Gastrocnemius medialis (tissue), 4 donors: ENCODE results near the gene ITPR3. TPM values are rescaled to one million over a fixed set of nuclear protein-coding genes. Genes with fewer than 3 reads are reported as not detected.

Source experiments
- ATAC-seq, 2 donors: fragments of 150-250 bp; one replicate each; pipeline ENCODE4 v1.9.1; 2016
- DNase-seq, 2 donors: peaks; one replicate each; pipeline ENCODE4 v3.0.0-alpha.2; 2019
- H3K27ac ChIP-seq, 4 donors: fragments of 200-600 bp; sonication (generic); 1 replicate in 1 of 4; 2 replicates in 3 of 4; pipeline ENCODE4 v1.5.1; 2016 to 2018; ENCODE audit warnings: mild to moderate bottlenecking in 2 of 4, moderate library complexity in 1 of 4
- H3K27me3 ChIP-seq, 3 donors: fragments of 200-600 bp; sonication (generic) in 2 of 3; 1 replicate in 1 of 3; 2 replicates in 2 of 3; pipeline versions ENCODE4 v1.5.1 to v1.6.0; 2016 to 2019; ENCODE audit warnings: mild to moderate bottlenecking in 1 of 3, moderate library complexity in 1 of 3
- H3K36me3 ChIP-seq, 2 donors: fragments of 200-600 bp; sonication (generic) in 1 of 2; one replicate each; pipeline ENCODE4 v1.5.1; 2017 to 2018
- H3K4me1 ChIP-seq, 2 donors: fragments of 200-600 bp; sonication (generic) in 1 of 2; one replicate each; pipeline ENCODE4 v1.5.1; 2016 to 2017; ENCODE audit warnings: mild to moderate bottlenecking in 2 of 2
- H3K4me3 ChIP-seq, 4 donors: fragments of 200-600 bp; sonication (generic) in 3 of 4; 1 replicate in 1 of 4; 2 replicates in 3 of 4; pipeline ENCODE4 v1.5.1; 2016 to 2019; ENCODE audit warnings: mild to moderate bottlenecking in 2 of 4
- H3K9me3 ChIP-seq, 3 donors: fragments of 200-600 bp; sonication (generic) in 2 of 3; 1 replicate in 1 of 3; 2 replicates in 2 of 3; pipeline ENCODE4 v1.5.1; 2016 to 2019
- POLR2A ChIP-seq, 2 donors: fragments of 450-650 bp; IDR thresholded peaks; one replicate each; pipeline ENCODE4 v1.6.1; 2017; ENCODE audit warnings: antibody characterized with exemption in 2 of 2, mild to moderate bottlenecking in 2 of 2, moderate library complexity in 2 of 2
- in situ Hi-C, 4 donors: fragments of 200-750 bp; cut with MboI; loops; one replicate each; pipeline versions ENCODE4 v1.15.0 to v1.8.0; 2017; ENCODE audit warnings: low sequenced_read_pairs in 4 of 4
- intact Hi-C: fragments of 100-400 bp; cut with DNase I; formaldehyde crosslinking; loops from one replicate; pipeline ENCODE4 v1.15.1; 2023; ENCODE audit warnings: low total_unique reads
- total RNA-seq, 4 donors: library from RNA; depleted of rRNA; stranded (reverse); fragments of >200 nt; gene quantifications; one replicate each; pipeline versions ENCODE4 v1.1.0 to v1.2.3, GENCODE V29; 2016
- TF ChIP-seq, protein P1 (sequence below), 5 experiments: fragments of 450-650 bp in 3 of 5; fragments of 200-600 bp in 2 of 5; sonication (generic) in 2 of 5; IDR thresholded peaks in 4 of 5; conservative IDR thresholded peaks in 1 of 5; 1 replicate in 4 of 5; 2 replicates in 1 of 5; pipeline ENCODE4 v1.5.1; 2016 to 2019; ENCODE audit warnings: antibody characterized with exemption in 5 of 5, mild to moderate bottlenecking in 3 of 5, moderate library complexity in 3 of 5

The ITPR3 gene
- total RNA-seq, 4 donors from 2014 or later: 1.9 to 6.8 (median 4.2) TPM

DNA sequence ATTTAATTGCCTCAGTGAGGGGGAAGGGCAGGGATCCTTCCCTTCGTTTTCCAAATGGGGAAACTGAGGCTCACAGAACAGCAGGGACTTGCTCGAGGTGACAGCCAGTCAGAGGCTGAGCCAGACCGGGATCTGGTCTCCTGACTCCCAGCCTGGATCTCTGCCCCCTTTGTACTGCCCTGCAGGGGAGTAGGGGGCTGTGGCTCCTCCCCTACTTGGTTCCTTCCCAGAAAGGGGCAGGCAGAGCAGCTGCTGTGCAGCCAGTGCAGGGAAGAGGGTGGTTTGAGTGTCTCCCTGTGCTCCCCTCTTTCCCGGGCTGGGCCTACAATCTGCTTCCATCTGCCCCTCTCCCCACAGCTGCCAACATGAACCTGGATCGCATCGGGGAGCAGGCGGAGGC, 52.7 kb downstream of the ITPR3 start:
- intact Hi-C loops: no loop called here
- ATAC-seq: no peak
- H3K4me1 ChIP-seq: peaks cover 0 to 5% of the 10 kb centered on the region in 2 donors

DNA sequence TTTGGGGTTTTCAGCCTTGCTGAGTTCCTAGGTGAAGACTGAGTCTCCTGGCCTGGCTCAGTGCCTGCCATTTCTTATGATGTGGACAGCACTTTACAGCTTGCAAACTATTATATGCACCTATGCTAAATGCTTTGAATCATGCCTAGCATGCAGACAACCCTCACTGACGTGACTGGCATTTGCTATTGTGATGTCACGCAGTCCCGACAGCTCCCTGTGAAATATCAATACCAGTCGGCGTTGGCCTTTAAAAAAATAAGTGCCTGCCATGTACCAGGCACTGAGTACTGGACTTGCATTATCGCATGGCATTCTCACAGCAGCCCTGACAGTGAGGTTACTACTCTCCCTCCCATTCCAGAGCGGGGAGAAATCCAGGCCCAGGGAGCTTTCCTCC, 54.8 kb downstream of the ITPR3 start:
- Histone ChIP-seq H3K27ac (no peak overlapping the region), H3K27me3 (no peaks in the 10 kb centered on the region), H3K36me3 (no peaks in the 10 kb centered on the region), H3K4me1 (peaks cover 0 to 5% of the 10 kb centered on the region in 2 donors), H3K9me3 (no peaks in the 10 kb centered on the region), H3K4me3 (no peak overlapping the region)
- intact Hi-C loops: no loop called here
- in situ Hi-C loops: no loop called here
- no peak for ATAC-seq
- DNase-seq: no peak
- no peak for TF ChIP-seq POLR2A (IDR thresholded peaks at IDR 0.05)
- TF ChIP-seq, protein P1, sequence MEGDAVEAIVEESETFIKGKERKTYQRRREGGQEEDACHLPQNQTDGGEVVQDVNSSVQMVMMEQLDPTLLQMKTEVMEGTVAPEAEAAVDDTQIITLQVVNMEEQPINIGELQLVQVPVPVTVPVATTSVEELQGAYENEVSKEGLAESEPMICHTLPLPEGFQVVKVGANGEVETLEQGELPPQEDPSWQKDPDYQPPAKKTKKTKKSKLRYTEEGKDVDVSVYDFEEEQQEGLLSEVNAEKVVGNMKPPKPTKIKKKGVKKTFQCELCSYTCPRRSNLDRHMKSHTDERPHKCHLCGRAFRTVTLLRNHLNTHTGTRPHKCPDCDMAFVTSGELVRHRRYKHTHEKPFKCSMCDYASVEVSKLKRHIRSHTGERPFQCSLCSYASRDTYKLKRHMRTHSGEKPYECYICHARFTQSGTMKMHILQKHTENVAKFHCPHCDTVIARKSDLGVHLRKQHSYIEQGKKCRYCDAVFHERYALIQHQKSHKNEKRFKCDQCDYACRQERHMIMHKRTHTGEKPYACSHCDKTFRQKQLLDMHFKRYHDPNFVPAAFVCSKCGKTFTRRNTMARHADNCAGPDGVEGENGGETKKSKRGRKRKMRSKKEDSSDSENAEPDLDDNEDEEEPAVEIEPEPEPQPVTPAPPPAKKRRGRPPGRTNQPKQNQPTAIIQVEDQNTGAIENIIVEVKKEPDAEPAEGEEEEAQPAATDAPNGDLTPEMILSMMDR (IDR thresholded peaks at IDR 0.05 in 4 of 5, conservative IDR thresholded peaks at IDR 0.05 in 1 of 5): no peak

More for the DNA sequence above, 52.7 kb downstream of the ITPR3 start:
- TF ChIP-seq, protein P1 (IDR thresholded peaks at IDR 0.05 in 4 of 5, conservative IDR thresholded peaks at IDR 0.05 in 1 of 5): no peak
- no peak for TF ChIP-seq POLR2A (IDR thresholded peaks at IDR 0.05)
- Histone ChIP-seq H3K27ac (no peak overlapping the region), H3K27me3 (no peaks in the 10 kb centered on the region), H3K36me3 (no peaks in the 10 kb centered on the region), H3K4me3 (no peak overlapping the region), H3K9me3 (no peaks in the 10 kb centered on the region)
- in situ Hi-C loops: loop anchor here in 1 of 4 donors (5.0 kb wide), 1 partner anchor 87 kb away; no protein-coding TSS in a partner anchor
- DNase-seq: no peak

DNA sequence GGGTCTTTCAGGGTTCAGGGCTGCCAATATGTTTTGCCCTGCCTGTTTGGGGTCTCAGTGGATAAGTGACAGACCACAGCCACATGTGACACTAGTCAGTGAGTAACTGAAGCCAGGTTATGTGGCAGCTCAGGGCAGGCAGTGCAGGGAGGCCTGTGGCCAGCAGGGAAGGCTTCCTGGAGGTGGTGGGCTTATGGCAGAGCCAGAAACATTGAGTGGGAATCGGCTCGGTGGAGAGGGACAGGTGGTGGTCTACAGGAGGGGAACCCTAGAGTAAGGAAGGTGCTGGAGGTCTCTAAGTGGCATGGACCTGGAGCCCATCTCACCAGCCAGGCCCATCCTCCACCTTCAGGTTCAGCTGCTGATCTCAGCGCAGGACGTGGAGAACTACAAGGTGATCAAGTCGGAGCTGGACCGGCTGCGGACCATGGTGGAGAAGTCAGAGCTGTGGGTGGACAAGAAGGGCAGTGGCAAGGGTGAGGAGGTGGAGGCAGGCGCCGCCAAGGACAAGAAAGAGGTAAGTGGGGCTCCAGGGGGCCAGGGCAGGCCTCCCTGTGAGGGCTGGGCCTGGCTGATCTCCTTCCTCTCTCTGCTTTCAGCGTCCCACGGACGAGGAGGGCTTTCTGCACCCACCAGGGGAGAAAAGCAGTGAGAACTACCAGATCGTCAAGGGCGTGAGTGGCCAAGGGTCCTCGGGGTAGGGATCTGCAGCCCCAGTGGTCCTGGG, 55.5 kb downstream of the ITPR3 start:
- intact Hi-C loops: no loop called here

DNA sequence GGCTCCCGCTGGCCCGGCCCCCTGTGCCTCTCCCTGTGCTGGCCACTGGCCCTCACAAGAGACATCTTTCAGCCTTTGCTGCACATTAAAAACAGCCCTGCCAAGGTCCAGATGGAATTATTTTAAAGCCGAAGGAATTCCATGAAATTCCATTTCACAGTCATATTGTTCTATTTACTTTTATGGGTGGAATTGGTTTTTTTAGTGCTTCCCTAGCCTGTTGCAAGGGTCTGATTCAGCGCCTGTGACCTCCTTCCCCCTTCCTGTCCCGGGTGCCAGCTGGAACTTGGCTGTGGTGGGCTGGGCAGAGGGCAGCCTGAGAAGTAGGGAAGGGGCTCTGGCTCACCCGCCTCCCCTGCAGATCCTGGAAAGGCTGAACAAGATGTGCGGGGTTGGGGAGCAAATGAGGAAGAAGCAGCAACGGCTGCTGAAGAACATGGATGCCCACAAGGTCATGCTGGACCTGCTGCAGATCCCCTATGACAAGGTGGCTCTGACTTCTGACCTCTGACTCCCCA, 56.1 kb downstream of the ITPR3 start:
- no peaks in the 10 kb centered on the region for H3K36me3 ChIP-seq
- H3K27ac ChIP-seq: no peak overlapping the region
- no peaks in the 10 kb centered on the region for H3K9me3 ChIP-seq
- in situ Hi-C loops: no loop called here
- no peak for ATAC-seq
- TF ChIP-seq POLR2A (IDR thresholded peaks at IDR 0.05): no peak
- TF ChIP-seq, protein P1 (IDR thresholded peaks at IDR 0.05 in 4 of 5, conservative IDR thresholded peaks at IDR 0.05 in 1 of 5): no peak
- DNase-seq: no peak
- H3K4me1 ChIP-seq: peaks cover 0 to 5% of the 10 kb centered on the region in 2 donors
- intact Hi-C loops: no loop called here
- H3K27me3 ChIP-seq: no peaks in the 10 kb centered on the region
- no peak overlapping the region for H3K4me3 ChIP-seq

More for the DNA sequence above, 55.5 kb downstream of the ITPR3 start:
- TF ChIP-seq, protein P1 (IDR thresholded peaks at IDR 0.05 in 4 of 5, conservative IDR thresholded peaks at IDR 0.05 in 1 of 5): no peak
- no peak for TF ChIP-seq POLR2A (IDR thresholded peaks at IDR 0.05)
- Histone ChIP-seq H3K36me3 (no peaks in the 10 kb centered on the region), H3K27me3 (no peaks in the 10 kb centered on the region), H3K4me1 (peaks cover 0 to 5% of the 10 kb centered on the region in 2 donors), H3K4me3 (no peak overlapping the region), H3K27ac (no peak overlapping the region), H3K9me3 (no peaks in the 10 kb centered on the region)
- in situ Hi-C loops: no loop called here
- DNase-seq: no peak
- no peak for ATAC-seq
